ENCODE data around the gene KASH5.

KASH5 gene

GRCh38 chr19:49387936-49388372 lies at the start of gene KASH5:
KASH5 (plus strand) TSS chr19:49388249; CDS start chr19:49390884, 2,635 bp downstream.
- peak; percentile 92 for DNase-seq

- DNase-seq = no peak
Measured at GRCh38 chr19:49338691-49339300, 49.3 kb upstream of the KASH5 start.

- no peak for DNase-seq
Measured at GRCh38 chr19:49339301-49340068, 48.6 kb upstream of the KASH5 start.

GRCh38 chr19:49340069-49340864 lies 47.8 kb upstream of the KASH5 start:
- DNase-seq = no peak

GRCh38 chr19:49340865-49341718 lies 47.0 kb upstream of the KASH5 start:
- DNase-seq = no peak

- no peak for DNase-seq
Measured at GRCh38 chr19:49342291-49342721, 45.7 kb upstream of the KASH5 start.

- no peak for DNase-seq
Measured at GRCh38 chr19:49343123-49343522, 44.9 kb upstream of the KASH5 start.

GRCh38 chr19:49344505-49345423 lies 43.3 kb upstream of the KASH5 start:
- no peak for DNase-seq

- DNase-seq = no peak
Measured at GRCh38 chr19:49347191-49347590, 40.9 kb upstream of the KASH5 start.

- no peak for DNase-seq
Measured at GRCh38 chr19:49347835-49348234, 40.2 kb upstream of the KASH5 start.

GRCh38 chr19:49348305-49349189 lies 39.5 kb upstream of the KASH5 start:
- DNase-seq = no peak

GRCh38 chr19:49349567-49349966 lies 38.5 kb upstream of the KASH5 start:
- no peak for DNase-seq

GRCh38 chr19:49355909-49356353 lies 32.1 kb upstream of the KASH5 start:
- DNase-seq = no peak

- no peak for DNase-seq
Measured at GRCh38 chr19:49356382-49356781, 31.7 kb upstream of the KASH5 start.

- DNase-seq = no peak
Measured at GRCh38 chr19:49357186-49357585, 30.9 kb upstream of the KASH5 start.

GRCh38 chr19:49359851-49360820 lies 27.9 kb upstream of the KASH5 start:
- no peak for DNase-seq

GRCh38 chr19:49361438-49362047 lies 26.5 kb upstream of the KASH5 start:
- DNase-seq = no peak
